Globus pallidus (tissue), 1 donor: Measurements from ENCODE around the gene CDH22.

Source experiments
- DNase-seq: peaks from one replicate; pipeline ENCODE4 v3.0.0-alpha.2; 2015; ENCODE audit warnings: low spot score

CDH22 gene

DNA sequence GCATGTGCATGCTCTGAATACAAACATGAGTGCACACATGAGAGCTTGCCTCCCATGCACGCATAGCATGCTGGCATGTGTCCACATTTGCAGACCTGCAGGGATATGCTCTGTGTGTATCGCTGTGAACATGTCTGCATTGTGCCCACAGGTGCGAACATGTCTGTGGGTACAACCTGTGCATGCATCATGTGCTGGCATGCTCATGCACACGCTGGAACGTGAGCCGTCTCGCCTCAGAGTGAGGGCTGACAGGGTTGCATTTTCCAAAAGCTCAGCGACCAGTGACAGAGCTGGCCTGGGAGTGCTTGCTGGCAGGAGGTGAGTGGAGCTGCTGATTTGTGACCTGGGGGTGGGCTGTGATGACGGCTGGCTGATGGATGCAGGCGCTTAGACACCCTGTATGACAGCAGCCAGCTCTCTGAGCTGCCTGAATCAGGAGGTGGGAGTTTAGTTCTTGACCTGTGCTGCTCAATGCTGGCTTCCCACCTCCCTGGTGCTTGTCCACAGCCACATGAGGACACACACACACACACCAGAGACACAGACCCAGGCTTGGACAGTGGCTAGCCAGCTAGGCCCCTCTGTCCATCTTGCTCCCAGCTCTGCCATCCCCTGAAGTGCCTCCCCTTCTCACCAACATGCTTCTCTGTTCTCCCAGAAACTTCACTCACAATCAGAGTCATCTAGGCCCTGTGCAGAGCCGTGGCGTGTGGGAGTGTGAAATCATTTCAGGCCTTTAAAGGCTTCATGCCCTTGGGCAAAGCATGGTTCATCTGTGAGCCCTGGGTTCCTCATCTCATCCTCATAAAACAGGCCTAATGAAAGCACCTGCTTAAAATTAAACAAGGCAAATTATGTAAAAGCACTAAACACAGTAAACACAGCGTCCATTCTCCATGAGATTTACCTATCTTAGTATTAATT lies 138.8 kb downstream of the CDH22 start:
- DNase-seq = no peak

DNA sequence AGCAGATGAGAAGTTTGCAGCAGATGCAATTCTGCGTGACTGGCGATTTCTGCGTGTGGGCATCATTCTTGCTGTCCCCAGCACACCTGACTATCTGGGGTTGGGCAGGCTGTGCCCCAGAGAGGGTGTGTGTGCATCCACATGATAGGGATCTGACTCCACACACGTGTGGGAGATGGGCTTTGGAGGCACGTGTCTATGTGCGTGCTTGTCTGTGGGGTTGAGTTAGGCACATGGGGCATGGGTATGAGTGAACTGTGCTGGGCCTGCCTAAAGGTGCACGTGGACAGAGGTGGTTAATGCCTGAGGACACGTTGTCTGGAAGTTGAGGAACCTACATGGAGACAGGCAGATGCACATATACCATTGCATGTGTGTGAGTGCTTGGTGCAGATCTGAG lies 139.9 kb downstream of the CDH22 start:
- no peak for DNase-seq

DNA sequence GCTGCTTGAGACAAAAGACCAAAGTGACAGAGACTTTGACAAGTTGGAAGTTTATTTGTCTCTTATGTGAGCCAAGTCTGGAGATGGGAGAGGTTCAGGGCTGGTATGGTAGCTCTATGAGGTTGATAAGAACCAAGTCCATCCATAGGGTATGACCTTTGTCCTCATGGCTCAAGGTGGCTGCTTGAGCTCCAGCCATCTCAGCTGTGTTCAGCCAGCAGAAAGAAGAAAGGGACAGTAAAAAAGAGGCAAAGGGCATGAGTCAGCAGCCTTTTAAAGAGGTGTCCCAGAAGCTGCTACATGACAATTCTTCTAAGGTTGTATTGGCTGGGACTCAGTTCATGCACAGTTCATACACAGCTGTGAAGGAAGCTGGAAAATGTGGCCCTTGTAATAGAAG lies 141.2 kb downstream of the CDH22 start:
- DNase-seq = no peak

DNA sequence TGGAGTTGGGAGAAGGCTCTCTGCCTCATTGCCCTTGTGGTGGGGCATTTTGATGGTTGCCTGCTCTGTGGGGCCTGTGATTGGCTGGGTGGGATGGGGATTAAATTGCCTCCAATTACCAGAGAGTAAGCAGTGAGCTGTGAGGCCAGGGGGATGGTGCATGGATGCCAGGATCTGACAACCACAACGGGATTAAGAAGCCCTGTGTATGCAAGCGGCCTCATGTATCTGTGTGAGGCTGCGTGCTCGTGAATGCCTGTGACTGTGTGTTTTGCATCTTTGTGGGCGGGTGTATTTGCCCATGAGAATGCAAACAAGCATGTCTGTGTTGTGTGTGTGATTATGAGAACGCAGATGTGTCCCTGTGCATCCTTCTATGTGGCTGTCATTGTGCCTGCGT lies 144.0 kb downstream of the CDH22 start:
- DNase-seq = no peak

DNA sequence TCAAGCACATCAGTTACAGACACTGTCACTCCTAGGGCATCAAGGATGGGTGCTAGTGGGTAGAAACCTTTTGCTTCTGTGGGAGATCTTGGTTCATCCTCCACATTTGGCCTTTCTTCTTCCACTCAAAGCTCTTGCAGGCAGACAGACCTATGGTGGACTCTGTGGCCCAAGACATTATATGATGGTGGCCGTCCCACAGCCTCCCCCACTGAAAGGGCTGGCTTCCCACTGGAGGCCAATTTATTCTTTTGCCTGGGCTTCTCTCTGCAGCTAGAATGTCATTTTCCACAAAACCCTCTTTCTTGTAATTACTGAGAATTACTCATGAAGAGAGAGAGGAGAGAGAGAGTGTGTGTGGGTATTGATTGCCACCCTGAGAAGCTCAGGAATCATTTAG lies 146.4 kb downstream of the CDH22 start:
- DNase-seq = no peak

DNA sequence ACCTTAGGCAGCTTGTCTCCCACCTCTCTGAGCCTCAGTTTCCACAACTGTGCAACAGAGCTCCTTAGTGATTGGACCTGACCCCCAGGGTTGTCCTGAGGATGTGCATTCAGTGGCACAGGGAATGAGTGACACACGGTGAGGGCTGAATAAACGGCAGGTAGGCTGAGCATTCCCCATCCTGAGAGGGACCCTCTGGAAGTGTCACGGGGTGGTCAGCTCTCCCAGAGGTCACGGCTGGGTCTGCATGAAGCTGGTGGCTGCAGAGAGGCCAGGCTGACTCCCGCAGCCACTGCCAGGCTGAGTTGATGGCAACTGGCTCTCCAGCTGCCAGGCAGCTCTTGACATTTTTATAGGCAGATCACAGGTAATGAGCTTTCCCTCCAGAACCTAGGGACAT lies 147.6 kb downstream of the CDH22 start:
- DNase-seq = no peak

DNA sequence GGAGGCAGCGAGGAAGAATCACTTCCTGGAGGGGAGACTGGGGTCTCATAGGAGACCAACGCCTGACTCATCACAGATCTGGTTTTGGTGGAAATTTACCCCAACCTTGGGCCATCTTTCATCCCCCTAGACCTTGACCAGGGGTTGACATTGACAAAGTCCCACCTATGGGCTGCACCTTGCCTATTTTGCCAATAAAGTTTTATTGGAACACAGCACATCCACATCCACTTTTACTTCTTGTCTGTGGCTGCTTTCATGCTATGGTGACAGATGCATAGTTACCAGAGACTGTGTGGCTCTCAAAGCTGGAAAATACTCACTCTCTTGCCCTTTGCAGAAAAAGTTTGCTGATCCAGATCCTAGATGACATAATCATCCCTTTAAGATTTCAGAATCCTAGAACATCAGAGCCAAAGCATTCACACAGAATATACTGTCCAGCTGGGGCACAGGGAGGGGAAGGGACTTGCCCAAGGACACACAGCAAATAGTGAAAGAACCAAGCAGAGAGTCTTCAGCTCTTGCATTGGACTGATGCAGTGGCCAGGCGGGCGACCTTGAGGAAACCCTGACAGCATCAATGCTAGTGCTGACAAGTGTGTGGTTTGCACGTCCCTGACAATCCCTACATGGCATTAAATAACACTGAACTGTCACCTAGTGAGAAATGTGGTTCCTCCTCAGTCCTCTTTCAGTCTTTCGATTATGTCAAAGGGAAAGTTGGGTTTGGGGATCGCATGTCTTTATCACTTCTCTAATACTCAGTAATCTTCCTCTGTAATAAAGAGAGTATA lies 149.0 kb downstream of the CDH22 start:
- DNase-seq = no peak

DNA sequence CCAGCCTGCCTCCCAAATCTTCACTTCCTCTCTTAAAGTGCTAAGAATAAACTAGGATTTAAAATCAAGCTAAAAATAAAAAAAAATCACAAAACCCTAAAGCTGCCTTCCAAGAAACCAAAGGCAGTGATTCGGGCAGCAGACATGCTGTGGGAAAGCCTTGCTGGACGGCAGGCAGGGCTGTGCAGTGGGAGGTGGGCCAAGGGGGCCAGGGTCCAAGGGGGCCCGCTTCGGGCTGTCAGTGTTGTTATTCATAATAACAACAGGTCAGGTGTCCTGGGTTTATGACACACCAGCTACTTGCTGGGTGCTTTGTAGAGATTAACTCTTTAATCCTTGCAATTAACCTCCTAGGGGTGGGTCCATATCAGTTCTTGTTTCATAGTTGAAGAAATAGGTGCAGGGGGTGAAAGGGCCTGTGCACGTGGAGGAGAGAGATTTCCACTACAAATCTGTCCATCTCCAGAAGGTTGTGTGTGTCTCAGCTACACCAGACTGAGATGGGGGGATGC lies 149.8 kb downstream of the CDH22 start:
- no peak for DNase-seq

DNA sequence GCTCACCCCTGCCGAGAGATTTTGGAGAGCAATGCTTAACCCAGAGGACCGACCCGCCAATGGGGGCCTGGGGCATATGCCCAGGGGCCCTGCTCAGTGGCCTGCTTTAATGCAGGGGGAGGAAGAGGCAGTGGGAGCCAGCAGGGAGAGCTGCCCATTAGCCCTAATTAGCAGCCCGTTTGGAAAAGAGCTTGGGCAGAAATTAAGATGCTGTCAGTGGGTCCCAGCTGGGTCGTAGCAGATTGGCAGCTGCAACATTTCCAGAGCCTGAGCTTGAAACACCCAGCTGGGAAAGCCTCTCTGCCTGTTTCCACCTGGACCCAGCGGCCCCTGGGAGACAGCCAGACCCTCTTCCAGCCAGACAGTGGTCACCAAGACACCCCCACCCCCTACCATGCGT lies 150.7 kb downstream of the CDH22 start:
- no peak for DNase-seq

DNA sequence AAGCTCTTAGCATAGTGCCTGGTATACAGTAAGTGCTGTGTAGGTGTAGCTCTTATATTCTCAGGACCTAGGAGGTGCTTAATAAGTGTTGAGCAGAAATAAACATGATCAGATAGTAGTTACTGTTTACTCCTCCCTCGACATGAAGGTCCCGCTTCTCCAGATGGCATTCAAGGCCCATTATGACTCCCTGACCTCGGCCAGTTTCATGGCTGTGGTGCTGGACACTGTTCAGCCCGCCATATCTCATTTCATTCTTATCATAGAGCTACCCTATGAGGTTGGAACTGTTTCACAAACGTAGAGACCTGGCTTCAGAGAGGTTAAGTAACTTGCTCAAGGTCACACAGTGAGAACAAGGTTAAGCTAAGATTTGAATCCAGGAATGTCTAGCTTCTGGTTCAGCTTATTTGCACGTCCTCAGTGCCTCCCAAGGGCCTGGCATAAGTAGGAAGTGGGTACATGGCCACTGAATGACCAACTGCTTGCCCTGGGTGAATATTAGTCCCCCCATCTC lies 151.2 kb downstream of the CDH22 start:
- DNase-seq = no peak

DNA sequence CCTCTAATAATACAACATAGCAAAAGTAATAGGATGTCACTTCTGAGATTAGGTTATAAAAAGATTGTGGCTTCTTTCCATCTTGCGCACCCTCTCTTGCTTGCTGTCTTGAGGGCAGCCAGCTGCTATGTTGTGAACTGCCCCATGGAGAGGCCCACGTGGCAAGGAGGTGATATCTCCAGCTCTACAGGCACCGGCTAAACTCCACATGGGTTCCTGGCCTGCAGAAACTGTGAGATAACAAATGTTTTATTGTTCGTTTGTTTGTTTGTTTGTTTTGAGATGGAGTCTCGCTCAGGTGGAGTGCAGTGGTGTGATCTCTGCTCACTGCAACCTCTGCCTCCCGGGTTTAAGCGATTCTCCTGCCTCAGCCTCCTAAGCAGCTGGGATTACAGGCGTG lies 152.2 kb downstream of the CDH22 start:
- DNase-seq = no peak

DNA sequence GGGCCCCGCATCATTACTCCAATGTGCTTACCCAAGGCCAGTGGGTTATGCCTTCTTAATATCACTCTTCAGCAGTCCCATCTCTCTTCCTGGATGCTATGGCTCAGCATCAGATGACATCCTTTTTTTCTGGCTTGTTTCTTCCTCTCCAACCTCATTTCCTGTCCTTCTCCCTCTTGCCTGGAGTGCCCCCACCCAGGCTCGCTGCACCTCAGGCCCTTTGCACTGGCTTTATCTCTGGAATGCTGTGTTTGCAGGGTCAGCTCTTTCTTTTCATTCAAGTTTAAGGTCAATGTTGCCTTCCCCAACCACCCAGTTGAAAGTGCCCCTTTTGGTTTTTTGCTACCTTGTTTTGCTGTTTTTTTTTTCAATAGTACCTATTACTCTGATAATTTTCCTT lies 153.5 kb downstream of the CDH22 start:
- DNase-seq = no peak

DNA sequence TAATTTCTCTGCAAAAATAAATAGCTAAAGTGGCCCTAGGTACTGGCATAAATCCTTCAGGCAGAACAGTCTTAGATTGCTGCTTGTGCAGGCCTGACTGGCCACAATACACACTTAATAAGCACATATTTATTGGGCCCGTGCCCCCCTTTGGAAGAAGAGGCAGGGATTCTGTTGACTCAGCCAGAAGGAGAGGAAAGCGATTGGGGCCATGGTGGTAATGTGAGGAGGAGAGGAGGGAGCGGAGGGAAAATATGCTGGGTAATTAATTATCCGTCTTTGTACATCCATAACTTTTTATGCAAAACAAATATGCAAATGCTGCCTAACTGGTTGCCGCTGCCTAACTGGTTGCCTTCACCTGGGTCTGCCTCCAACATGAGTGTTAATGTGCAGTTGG lies 154.0 kb downstream of the CDH22 start:
- DNase-seq = no peak

DNA sequence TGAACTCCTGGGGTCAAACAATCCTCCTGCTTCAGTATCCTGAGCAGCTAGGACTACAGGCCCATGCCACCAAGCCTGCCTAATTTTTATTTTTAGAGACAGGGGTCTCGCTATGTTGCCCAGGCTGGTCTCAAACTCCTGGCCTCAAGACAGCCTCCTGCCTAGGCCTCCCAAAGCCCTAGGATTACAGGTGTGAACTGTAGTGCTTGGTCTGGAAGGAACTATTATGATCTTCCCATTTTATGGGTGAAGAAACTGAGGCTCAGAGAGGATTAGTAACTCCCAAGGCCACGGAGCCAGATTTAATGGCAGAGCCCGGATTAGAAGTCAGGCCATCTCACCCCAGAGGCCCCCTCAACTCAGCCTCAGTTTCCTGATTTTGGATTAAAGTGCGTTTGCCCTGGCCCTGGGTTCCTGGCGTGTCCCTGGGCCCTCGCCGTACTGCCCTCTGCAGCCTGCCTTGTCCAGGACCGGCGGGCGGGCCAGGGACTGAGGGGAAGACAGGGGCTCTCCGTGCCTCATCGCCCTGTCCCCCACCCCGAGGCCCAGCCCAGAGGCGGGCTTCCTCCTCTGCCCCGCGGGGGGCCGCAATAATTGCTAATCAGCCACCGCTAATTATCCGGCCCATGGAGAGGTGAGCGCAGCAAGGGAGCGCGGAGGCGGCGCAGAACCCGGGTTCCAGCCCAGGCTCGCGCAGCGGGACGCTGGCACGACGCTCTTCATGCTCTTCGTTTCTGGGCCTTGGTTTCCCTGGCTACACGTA lies 155.3 kb downstream of the CDH22 start:
- DNase-seq = no peak

DNA sequence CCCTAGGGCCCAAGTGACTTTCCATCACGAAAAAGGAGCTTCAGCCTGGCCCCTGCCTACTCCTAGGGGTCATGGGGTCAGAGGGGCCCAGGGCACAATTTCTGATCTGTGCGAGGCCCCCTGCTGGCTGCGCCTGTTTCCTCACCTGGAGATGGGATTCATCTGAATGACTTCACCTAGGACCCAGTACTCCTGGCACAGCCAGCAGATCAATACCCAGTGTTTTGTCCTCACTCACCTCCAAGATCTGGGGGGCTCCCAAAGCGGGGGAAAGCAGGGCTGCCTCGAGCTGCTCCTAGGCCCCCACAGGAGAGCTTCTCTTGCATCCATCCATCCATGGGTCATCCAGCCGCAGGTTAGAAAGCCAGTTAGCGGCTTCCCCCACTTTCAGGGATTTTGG lies 156.4 kb downstream of the CDH22 start:
- no peak for DNase-seq

DNA sequence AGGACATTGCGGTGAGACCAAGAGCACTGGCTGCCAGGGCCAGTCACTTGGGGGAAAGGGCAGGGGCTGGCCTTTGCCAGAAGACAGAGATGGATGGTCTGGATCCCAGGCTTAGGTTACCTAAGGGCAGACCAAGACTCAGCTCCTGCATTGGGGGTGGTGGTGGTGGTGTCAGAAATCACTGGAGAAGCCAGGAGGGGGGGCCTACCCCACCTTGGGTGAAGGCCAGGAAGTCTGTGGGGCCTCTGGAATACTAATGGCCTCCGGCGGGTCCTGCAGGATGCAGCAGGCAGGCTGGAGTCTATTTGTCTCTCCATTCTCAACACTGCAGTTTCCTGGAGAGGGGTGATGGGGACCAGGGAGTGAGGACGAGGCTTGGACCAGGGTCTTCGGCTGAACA lies 157.4 kb downstream of the CDH22 start:
- DNase-seq = peak; percentile 16

DNA sequence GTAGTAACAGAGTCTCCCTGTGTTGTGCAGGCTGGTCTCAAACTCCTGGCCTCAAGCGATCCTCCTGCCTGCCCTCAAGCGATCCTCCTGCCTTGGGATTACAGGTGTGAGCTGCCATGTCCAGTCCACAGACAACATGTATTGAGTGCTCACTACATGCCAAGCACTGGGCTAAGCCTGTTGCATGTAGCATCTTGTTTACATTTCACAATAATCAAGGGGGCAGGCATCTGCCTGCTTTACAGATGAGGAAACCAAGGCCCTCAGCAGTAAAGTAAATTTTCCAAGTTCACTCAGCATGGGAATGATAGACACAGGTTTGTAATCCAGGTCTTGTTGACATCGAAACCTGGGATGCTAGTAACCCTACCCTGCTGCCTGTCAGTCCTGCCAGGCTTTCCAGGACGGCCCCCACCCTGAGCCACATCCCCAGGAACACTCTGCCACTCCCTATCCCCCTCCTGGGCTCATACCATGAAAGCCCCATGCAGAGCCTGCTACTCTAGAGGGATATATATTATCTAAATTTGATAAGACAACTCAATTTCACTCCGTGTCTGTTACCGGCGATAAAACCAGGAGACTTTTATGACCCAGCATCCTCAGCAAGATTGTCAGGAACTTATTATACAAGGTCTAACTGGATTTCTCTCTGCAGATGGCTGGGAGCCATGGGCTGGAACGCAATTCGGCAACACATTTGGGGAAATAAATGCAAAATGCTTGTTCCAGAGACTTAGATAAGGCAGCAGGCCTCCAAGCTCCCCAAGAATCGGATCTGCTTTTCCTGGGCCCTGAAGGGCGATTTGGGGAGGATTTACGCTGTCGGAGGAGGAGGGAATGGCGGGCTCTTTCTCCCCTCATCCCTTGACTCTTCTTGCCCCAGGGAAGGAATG lies 159.7 kb downstream of the CDH22 start:
- no peak for DNase-seq

DNA sequence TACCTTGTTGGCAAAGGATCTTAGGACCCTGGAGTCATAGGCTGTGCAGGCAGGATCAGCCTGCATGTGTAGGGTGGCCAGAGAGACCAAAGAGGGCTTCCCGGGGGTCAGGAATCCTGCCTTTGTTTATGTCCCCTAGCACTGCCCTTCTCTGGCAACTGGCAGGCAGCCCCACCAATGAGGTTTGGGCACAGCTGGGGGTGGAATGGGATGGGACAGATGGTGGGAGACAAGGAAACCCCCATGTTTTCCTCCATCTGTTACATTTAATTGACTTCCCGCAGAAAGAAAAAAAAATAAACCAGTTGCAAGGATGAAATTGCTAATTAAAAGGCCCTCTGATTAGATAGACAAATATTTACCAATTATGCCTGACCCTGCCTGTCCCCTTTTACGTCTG lies 162.6 kb downstream of the CDH22 start:
- no peak for DNase-seq

DNA sequence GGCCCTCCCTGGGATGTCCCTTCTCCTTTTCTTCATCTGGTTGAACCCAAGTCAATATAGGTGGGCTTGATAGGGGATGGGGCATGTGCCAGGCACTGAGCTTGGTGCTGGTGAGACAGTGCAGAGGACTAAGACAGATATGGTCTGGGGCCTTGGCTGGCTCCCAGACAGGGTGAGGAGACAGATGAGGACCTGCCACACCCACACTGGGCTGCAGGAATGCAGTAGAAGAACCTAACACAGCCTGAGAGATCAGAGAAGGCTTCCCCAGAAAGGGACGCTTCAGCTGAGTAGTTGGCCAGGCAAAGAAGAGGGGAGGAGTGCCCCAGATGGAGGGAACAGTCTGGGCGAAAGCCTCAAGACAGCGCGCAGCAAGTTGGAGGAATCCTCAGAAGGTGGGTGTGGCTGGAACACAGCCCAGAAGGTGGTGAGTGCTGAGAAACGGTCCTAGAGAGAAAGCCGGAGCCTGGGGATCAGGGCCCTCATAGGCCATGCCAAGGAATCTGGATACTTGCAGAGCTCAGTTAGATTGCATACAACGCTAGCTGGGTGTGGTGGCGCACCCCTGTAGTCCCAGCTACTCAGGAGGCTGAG lies 163.8 kb downstream of the CDH22 start:
- no peak for DNase-seq

DNA sequence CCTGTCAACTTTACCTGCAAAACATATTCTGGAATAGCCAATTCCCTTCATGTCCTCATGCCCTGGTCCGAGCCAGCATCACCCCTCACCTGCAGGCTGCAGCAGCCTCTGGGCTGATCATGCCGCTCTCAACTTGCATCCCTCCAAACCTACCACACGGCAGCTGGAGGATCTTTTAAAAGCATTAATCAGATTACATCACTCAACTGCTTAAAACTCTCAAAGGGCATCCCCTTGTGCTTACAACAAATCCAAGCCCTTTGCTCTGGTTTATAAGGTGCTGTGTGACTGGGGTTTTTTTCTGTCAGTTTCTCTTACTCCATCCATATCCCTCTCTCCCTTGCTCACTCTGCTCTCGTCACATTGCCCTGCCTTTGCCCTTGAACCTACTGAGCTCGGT lies 166.2 kb downstream of the CDH22 start:
- no peak for DNase-seq
